Measurements from ENCODE around the gene MAS1L.

DNA sequence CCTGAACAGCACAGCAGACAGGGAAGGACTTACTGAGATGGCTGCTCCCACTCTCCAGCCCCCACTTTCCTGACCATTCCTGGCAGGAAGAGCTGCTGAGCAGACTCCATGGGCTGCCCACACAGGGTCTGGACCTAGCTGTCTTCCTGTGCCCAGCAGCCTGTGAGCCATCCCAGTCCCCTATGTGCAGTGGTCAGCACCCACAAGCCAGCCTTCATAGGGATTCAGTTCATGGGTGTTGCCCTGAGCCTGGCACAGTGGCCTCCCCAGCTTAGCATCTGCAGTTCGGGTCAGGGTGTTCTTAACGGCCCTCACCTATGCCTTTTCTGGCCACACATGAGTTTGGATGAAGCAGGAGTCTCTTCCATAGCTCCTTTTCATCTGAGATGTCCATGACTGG is 39.8 kb upstream of the MAS1L start:
- TF ChIP-seq POLR2AphosphoS5 (IDR thresholded peaks at IDR 0.05; ENCODE audit: low read depth, low read length) (no peak), FOXP2 (optimal IDR thresholded peaks at IDR 0.05; ENCODE audit: borderline replicate concordance, extremely low read depth, extremely low read length, insufficient read depth) (no peak), REST (IDR thresholded peaks at IDR 0.05; ENCODE audit: insufficient read depth in 1 of 2, low read depth in 2 of 2, low read length in 2 of 2) (no peak), TAF1 (IDR thresholded peaks at IDR 0.05; ENCODE audit: borderline replicate concordance, insufficient read depth, low read length) (no peak), SIN3A (IDR thresholded peaks at IDR 0.05; ENCODE audit: borderline replicate concordance, insufficient read depth, low read length) (no peak)

All from PFSK-1 (cell line).